ENCODE measurements around the gene BLMH. TPM values are rescaled to one million over a fixed set of nuclear protein-coding genes. Genes with fewer than 3 reads are reported as not detected.

The BLMH gene, protein sequence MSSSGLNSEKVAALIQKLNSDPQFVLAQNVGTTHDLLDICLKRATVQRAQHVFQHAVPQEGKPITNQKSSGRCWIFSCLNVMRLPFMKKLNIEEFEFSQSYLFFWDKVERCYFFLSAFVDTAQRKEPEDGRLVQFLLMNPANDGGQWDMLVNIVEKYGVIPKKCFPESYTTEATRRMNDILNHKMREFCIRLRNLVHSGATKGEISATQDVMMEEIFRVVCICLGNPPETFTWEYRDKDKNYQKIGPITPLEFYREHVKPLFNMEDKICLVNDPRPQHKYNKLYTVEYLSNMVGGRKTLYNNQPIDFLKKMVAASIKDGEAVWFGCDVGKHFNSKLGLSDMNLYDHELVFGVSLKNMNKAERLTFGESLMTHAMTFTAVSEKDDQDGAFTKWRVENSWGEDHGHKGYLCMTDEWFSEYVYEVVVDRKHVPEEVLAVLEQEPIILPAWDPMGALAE
- 58.7 and 63.1 TPM in 2 replicates for total RNA-seq (2014; rRNA removed; shearing (Covaris generic))
- 32.1 and 36.4 TPM in 2 replicates for polyA plus RNA-seq (2016; fragmentation: Nextera tagmentation; extraction: Ambion mirVana)
- long read RNA-seq, transcript BLMH-201 (12 exons, 2,365 nt): major isoform, 51 of 57 reads
- long read RNA-seq, partial matches to known transcripts: 3 of 57 reads
- long read RNA-seq, other reads (novel, unspliced or antisense): 3 of 57 reads

DNA sequence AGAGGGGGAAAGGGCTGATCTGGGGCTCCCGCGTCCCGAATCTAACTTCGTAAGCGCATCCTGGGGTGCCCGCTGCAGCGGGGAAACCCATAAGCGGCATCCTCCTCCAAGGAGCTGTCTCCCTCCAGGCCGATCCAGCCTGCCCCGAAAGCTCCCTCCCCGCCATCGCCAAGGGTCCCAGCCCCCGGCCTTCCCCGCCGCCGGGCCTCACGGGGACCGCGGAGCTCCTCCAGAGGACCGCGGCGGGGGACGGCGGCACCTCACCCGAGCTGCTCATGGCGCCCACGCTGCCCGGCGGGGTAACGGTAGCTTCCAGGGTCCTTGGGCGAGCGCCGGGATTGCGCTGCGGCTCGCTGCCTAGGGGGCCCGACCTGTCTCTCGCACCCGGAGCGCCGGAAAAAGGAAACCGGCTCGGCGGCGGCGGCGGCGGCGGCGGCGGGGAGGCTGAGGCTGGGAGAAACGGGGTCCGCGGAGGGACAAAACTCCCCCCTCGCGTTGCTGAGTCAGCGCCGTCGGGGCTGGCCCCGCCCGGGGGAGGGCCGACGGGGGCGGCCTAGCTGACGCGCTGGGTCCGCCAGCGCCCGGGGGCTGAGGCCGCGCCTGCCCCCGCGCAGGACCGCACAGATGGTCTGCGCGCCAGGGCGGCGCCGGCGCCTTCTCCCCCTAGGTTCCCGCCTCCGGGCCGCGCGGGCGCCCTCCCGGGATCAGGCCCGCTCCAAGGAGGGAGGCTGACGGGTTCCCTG lies at the start of gene BLMH:
TSS of gene BLMH (minus strand) at position 402 of the 743 bp plus-strand sequence. CDS start at position 277, 125 bp downstream.
- H3K4me3 Mint-ChIP-seq: peak within 1 kb of the TSS; percentile 90

DNA sequence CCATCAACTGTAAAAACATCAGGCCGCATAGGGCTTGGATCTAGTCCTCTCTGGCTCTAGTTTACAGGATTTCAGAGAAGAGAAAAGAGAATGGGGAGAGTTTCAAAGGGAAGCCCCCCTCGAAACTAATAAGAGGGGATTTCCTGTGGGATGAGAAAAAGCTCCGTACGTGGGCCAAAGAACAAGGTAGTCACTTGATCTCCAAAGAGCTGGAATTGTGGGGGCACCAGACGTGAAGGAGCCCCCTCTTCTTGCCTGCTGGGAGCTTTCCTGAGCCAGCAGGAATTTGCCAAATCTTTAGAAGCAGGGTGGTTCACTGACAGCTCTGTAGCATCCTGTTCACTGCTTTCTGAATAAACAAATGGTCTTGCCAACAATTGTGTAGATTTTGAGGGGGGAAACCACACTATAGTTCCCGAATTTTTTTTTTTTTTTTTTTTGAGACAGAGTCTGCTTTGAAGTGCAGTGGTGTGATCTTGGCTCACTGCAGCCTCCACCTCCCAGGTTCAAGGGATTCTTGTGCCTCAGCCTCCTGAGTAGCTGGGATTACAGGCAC lies 49.1 kb upstream of the BLMH start:
- Mint-ChIP-seq H3K4me1 (peaks cover 13% of the 10 kb centered on the region), H3K9me3 (no peaks in the 10 kb centered on the region; the same call in 2 of the 3 replicates), H3K27ac (peak overlapping the region; percentile 26; the same call in 1 of the 2 replicates), H3K27me3 (ENCODE audit: insufficient read depth, low read depth, poor library complexity) (peaks cover 8% of the 10 kb centered on the region), H3K36me3 (ENCODE audit: low read depth) (no peaks in the 10 kb centered on the region), H3K4me3 (no peak overlapping the region)
- peak overlapping the region; percentile 7; the same call in 1 of the 2 replicates for H2AFZ ChIP-seq
- H3K4me2 ChIP-seq: peak overlapping the region; percentile 33
- no peaks in the 10 kb centered on the region for H3K27me3 ChIP-seq (ENCODE audit: insufficient read depth)
- H3F3A ChIP-seq (replicated peaks; ENCODE audit: low read depth): no peaks in the 10 kb centered on the region
- no peaks in the 10 kb centered on the region for H3K4me1 ChIP-seq (ENCODE audit: insufficient read depth)
- H3K9me2 ChIP-seq (ENCODE audit: insufficient read depth): no peaks in the 10 kb centered on the region; the same call in 1 of the 2 replicates
- H3K4me3 ChIP-seq: no peak overlapping the region
- 0 out of 2 replicates have a peak overlapping the region, but pooled peaks have one; percentile 79 for H3K27ac ChIP-seq (ENCODE audit: low read depth)
- H3K79me2 ChIP-seq (replicated peaks; ENCODE audit: insufficient read depth): no peaks in the 10 kb centered on the region
- H4K20me1 ChIP-seq (replicated peaks; ENCODE audit: insufficient read depth): 0 out of 2 replicates have a peak, but pooled peaks cover 3% of the 10 kb centered on the region
- no peak for DNase-seq (ENCODE audit: low spot score)
- peak; percentile 18; the same call in 2 of the 3 replicates for ATAC-seq
- no peaks in the 10 kb centered on the region for H3K36me3 ChIP-seq (ENCODE audit: insufficient read depth)
- TF ChIP-seq ZNF331 (CRISPR knock-in tag; IDR thresholded peaks at IDR 0.05; ENCODE audit: low read depth) (no peak), EZH2phosphoT487 (IDR thresholded peaks at IDR 0.05; ENCODE audit: unreplicated experiment) (no peak), JUNB (IDR thresholded peaks at IDR 0.05; ENCODE audit: unreplicated experiment) (no peak), CREB1 (CRISPR knock-in tag; IDR thresholded peaks at IDR 0.05; ENCODE audit: low read depth) (no peak), STAT1 (IDR thresholded peaks at IDR 0.05; ENCODE audit: unreplicated experiment) (no peak), NANOG (IDR thresholded peaks at IDR 0.05; ENCODE audit: borderline replicate concordance) (no peak), ZNF114 (CRISPR knock-in tag; IDR thresholded peaks at IDR 0.05) (no peak), EZH2 (IDR thresholded peaks at IDR 0.05; ENCODE audit: low read depth, unreplicated experiment) (no peak)
- TF ChIP-seq, protein P1, sequence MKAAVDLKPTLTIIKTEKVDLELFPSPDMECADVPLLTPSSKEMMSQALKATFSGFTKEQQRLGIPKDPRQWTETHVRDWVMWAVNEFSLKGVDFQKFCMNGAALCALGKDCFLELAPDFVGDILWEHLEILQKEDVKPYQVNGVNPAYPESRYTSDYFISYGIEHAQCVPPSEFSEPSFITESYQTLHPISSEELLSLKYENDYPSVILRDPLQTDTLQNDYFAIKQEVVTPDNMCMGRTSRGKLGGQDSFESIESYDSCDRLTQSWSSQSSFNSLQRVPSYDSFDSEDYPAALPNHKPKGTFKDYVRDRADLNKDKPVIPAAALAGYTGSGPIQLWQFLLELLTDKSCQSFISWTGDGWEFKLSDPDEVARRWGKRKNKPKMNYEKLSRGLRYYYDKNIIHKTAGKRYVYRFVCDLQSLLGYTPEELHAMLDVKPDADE (IDR thresholded peaks at IDR 0.05): no peak

More for the DNA sequence above, at the start of gene BLMH:
- H3K36me3 Mint-ChIP-seq (ENCODE audit: low read depth): peaks cover 18% of the 10 kb centered on the region
- peak within 1 kb of the TSS; percentile 94 for H3K4me2 ChIP-seq
- H3K79me2 ChIP-seq (replicated peaks; ENCODE audit: insufficient read depth): peaks cover 21% of the 10 kb centered on the region
- H3F3A ChIP-seq (replicated peaks; ENCODE audit: low read depth): peaks cover 11% of the 10 kb centered on the region; the same call in 1 of the 2 replicates
- H3K27ac ChIP-seq (ENCODE audit: low read depth): no peak within 1 kb of the TSS
- H3K9me3 Mint-ChIP-seq: no peaks in the 10 kb centered on the region
- no peaks in the 10 kb centered on the region for H3K9me2 ChIP-seq (ENCODE audit: insufficient read depth)
- DNase-seq (ENCODE audit: low spot score) (peak; percentile 80), ATAC-seq (peak; percentile 90)
- TF ChIP-seq JUNB (IDR thresholded peaks at IDR 0.05; ENCODE audit: unreplicated experiment) (no peak), STAT1 (IDR thresholded peaks at IDR 0.05; ENCODE audit: unreplicated experiment) (no peak), POLR2AphosphoS5 (IDR thresholded peaks at IDR 0.05; ENCODE audit: low read depth) (peak; percentile 66), CREB1 (CRISPR knock-in tag; IDR thresholded peaks at IDR 0.05; ENCODE audit: low read depth) (peak; percentile 62)
- TF ChIP-seq, protein P2, sequence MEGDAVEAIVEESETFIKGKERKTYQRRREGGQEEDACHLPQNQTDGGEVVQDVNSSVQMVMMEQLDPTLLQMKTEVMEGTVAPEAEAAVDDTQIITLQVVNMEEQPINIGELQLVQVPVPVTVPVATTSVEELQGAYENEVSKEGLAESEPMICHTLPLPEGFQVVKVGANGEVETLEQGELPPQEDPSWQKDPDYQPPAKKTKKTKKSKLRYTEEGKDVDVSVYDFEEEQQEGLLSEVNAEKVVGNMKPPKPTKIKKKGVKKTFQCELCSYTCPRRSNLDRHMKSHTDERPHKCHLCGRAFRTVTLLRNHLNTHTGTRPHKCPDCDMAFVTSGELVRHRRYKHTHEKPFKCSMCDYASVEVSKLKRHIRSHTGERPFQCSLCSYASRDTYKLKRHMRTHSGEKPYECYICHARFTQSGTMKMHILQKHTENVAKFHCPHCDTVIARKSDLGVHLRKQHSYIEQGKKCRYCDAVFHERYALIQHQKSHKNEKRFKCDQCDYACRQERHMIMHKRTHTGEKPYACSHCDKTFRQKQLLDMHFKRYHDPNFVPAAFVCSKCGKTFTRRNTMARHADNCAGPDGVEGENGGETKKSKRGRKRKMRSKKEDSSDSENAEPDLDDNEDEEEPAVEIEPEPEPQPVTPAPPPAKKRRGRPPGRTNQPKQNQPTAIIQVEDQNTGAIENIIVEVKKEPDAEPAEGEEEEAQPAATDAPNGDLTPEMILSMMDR (conservative IDR thresholded peaks at IDR 0.05; ENCODE audit: low read depth in 2 of 2): no peak
- peaks cover 6% of the 10 kb centered on the region for H3K27me3 Mint-ChIP-seq (ENCODE audit: insufficient read depth, low read depth, poor library complexity)
- H3K4me1 Mint-ChIP-seq: peaks cover 6% of the 10 kb centered on the region; the same call in 2 of the 3 replicates
- H4K20me1 ChIP-seq (replicated peaks; ENCODE audit: insufficient read depth): peaks cover 8% of the 10 kb centered on the region
- H3K4me1 ChIP-seq (ENCODE audit: insufficient read depth): peaks cover 9% of the 10 kb centered on the region; the same call in 1 of the 2 replicates
- peak within 1 kb of the TSS; percentile 80 for H2AFZ ChIP-seq
- H3K27me3 ChIP-seq (ENCODE audit: insufficient read depth): peaks cover 17% of the 10 kb centered on the region; the same call in 1 of the 2 replicates
- peaks cover 13% of the 10 kb centered on the region; the same call in 1 of the 2 replicates for H3K36me3 ChIP-seq (ENCODE audit: insufficient read depth)
- no peak within 1 kb of the TSS; the same call in 1 of the 2 replicates for H3K27ac Mint-ChIP-seq
- peak within 1 kb of the TSS; percentile 94 for H3K4me3 ChIP-seq
